C4-2B (cell line): ENCODE results near the gene ILF3.

Experiments
- CTCF ChIP-seq: fragments of 450-650 bp; conservative IDR thresholded peaks from 2 replicates; pipeline ENCODE4 v1.5.1; 2017; ENCODE audit warnings: mild to moderate bottlenecking
- ZFX ChIP-seq: fragments of 450-650 bp; IDR thresholded peaks from 2 replicates; pipeline ENCODE4 v1.6.1; 2017

- no peak for TF ChIP-seq CTCF
- no peak for TF ChIP-seq ZFX
These were observed 41.6 kb downstream of the ILF3 start for GRCh38 chr19:10695401-10696398.
